Muscle layer of duodenum (tissue), 2 donors: Measurements from ENCODE around the gene FSD1.
"Not testable (repeated sequence)": the region's sequence is repeated elsewhere in the genome, so short reads cannot be mapped to it uniquely, and the experiment has no call there.

Experiments used
- H3K27ac ChIP-seq: one replicate; pipeline ENCODE4 v1.7.0; 2013; ENCODE audit warnings: mild to moderate bottlenecking, low read length
- H3K27me3 ChIP-seq: one replicate; pipeline ENCODE4 v1.7.0; 2013; ENCODE audit warnings: low read depth, mild to moderate bottlenecking, control low read depth, low read length
- H3K36me3 ChIP-seq, 2 donors: one replicate each; pipeline ENCODE4 v1.7.0; 2013; ENCODE audit warnings: low read length in 2 of 2, control low read depth in 1 of 2, mild to moderate bottlenecking in 1 of 2; ENCODE audit not compliant: insufficient read depth in 2 of 2, control insufficient read depth in 1 of 2
- H3K4me1 ChIP-seq, 2 donors: one replicate each; pipeline ENCODE4 v1.7.0; 2013; ENCODE audit warnings: low read length in 2 of 2, mild to moderate bottlenecking in 2 of 2, control low read depth in 1 of 2, moderate library complexity in 1 of 2; ENCODE audit not compliant: insufficient read depth in 2 of 2, control insufficient read depth in 1 of 2
- H3K4me3 ChIP-seq, 2 donors: one replicate each; pipeline ENCODE4 v1.7.0; 2013; ENCODE audit warnings: low read length in 2 of 2, low read depth in 1 of 2, mild to moderate bottlenecking in 1 of 2
- H3K9me3 ChIP-seq, 2 donors: one replicate each; pipeline ENCODE4 v1.7.0; 2013; ENCODE audit warnings: low read length in 2 of 2, control low read depth in 1 of 2, mild to moderate bottlenecking in 1 of 2; ENCODE audit not compliant: control insufficient read depth in 1 of 2
- donor health status: healthy.

Gene FSD1

DNA sequence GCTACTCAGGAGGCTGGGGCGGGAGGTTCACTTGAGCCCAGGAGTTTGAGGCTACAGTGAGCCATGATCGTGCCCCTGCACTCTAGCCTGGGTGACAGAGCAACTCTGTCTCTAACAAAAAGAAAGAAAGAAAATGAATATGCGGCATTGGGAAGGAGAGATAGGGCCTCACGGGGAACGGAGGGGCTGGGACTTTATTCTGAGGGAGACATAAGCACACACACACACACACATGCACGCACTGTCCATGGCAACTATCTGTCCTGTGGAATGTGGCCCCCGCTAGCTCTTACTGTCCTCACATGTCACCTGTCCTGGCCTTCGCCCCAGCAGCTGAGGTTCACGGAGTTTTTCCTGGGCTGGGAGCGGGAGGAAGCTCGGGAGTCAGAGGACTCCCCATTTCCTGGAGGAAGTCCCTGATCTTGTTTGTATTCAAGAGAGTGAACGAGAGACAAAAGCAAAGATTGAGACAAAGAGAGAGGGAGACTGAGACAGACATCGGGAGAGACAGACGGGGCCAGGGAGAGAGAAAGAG is 33.6 kb downstream of the FSD1 start:
- H3K27me3 ChIP-seq = no peaks in the 10 kb centered on the region
- H3K36me3 ChIP-seq = no peaks in the 10 kb centered on the region
- H3K9me3 ChIP-seq = no peaks in the 10 kb centered on the region
- peaks cover 0 to 4% of the 10 kb centered on the region in 2 donors for H3K4me1 ChIP-seq
- H3K4me3 ChIP-seq = peak overlapping the region; percentile 53 to 55
- H3K27ac ChIP-seq = peak overlapping the region; percentile 61

GRCh38 chr19:4338441-4339355 is 34.3 kb downstream of the FSD1 start, which contains the start of gene STAP2:
Gene STAP2 (minus strand): TSS chr19:4338827. CDS start chr19:4338753, 74 bp downstream.
- Histone ChIP-seq H3K27ac (peak within 1 kb of the TSS; percentile 61), H3K4me3 (peak within 1 kb of the TSS; percentile 53 to 55), H3K36me3 (no peaks in the 10 kb centered on the region)

GRCh38 chr19:4342314-4342614 is 37.9 kb downstream of the FSD1 start:
- no peaks in the 10 kb centered on the region for H3K9me3 ChIP-seq
- H3K27me3 ChIP-seq = no peaks in the 10 kb centered on the region
- peaks cover 0 to 11% of the 10 kb centered on the region in 2 donors for H3K4me1 ChIP-seq
- peaks cover 0 to 7% of the 10 kb centered on the region in 2 donors for H3K36me3 ChIP-seq
- H3K27ac ChIP-seq = peak overlapping the region; percentile 91
- peak overlapping the region; percentile 74 to 80 for H3K4me3 ChIP-seq

More at GRCh38 chr19:4338441-4339355, 34.3 kb downstream of the FSD1 start, which contains the start of gene STAP2:
- H3K4me1 ChIP-seq = peaks cover 0 to 4% of the 10 kb centered on the region in 2 donors
- H3K9me3 ChIP-seq = no peaks in the 10 kb centered on the region
- H3K27me3 ChIP-seq = no peaks in the 10 kb centered on the region

DNA sequence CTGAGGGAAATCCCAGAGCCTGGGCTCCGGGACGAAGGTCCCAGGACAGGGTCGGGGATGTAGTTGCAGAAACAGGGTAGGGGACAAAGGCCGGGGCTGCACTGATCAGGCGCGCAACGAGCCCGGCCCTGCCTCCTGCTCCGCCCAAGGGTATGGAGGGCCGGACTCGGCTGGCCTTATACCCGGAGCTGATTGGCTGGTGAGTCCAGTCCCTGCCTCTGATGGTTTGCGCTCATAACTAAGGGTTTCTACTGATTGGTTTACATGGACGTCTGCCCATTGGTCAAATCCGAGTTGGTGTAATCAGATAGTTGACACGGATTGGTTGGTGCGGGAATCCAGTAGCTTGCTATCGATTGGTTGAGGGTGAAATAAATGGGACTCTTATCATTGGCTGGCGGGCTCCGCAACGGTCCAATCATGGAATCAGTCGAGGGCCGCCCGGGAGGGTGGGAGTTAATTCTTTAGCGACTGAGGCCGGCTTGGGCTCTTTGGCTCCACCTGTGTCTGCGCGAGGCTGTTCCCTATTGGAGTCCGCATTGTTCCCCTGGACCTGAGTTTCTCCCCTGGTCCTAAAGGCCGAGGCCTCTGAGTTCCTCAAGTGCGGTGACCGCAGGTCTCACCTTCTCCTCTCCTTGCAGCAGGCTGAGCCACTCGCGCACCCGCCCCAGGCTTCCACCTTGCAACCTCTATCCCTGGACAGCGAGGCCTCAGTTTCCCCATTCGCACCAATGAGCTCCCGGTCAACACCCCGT is 38.4 kb downstream of the FSD1 start:
- H3K27me3 ChIP-seq = no peaks in the 10 kb centered on the region

DNA sequence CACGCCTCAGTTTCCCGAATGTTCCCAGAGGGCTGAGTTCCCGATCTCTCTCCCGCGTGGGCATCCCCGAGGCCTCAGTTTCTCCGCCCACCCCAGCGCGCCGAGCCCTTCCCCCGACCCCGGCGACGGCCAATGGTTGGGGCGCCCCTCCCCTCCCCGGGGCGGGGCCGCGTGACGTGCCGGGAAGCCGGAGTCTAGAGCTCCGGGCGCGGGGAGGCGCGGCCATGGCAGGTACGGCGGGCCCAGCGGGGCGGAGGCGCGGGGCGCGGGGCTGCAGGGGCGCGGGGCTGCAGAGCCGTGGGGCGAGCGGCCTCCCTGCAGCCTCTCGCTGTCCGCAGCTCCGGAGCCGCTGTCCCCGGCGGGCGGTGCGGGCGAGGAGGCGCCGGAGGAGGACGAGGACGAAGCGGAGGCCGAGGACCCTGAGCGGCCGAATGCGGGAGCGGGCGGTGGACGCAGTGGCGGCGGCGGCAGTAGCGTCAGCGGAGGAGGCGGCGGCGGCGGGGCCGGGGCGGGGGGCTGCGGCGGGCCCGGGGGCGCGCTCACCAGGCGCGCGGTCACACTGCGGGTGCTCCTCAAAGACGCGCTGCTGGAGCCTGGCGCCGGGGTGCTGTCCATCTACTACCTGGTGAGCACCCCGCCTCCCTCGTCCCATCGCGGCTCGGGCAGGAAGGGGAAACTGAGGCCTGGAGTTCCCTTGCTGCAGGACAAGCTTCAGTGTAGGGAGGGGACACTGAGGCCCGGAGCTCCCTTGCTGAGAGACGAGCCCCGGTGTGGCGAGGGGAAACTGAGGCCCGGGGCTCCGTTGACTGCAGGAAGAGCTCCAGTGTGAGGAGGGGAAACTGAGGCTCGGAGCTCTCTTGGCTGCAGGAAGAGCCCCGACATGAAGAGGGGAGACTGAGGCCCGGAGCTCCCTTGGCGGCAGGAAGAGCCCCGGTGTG is 39.2 kb downstream of the FSD1 start, which contains the start of gene MPND:
MPND (plus strand) TSS at position 193 of the 938 bp plus-strand sequence; CDS start at position 225, 32 bp downstream.
- Histone ChIP-seq H3K27ac (peak within 1 kb of the TSS; percentile 91), H3K9me3 (no peaks in the 10 kb centered on the region), H3K27me3 (no peaks in the 10 kb centered on the region), H3K4me1 (peaks cover 0 to 11% of the 10 kb centered on the region in 2 donors), H3K36me3 (peaks cover 0 to 7% of the 10 kb centered on the region in 2 donors), H3K4me3 (peak within 1 kb of the TSS; percentile 80 to 83)

More for the DNA sequence above, 38.4 kb downstream of the FSD1 start:
- H3K9me3 ChIP-seq = no peaks in the 10 kb centered on the region
- H3K27ac ChIP-seq = peak overlapping the region; percentile 91
- H3K4me3 ChIP-seq = peak overlapping the region; percentile 80 to 83
- H3K36me3 ChIP-seq = peaks cover 0 to 7% of the 10 kb centered on the region in 2 donors
- H3K4me1 ChIP-seq = peaks cover 0 to 11% of the 10 kb centered on the region in 2 donors

- Histone ChIP-seq H3K36me3 (peaks cover 3 to 16% of the 10 kb centered on the region in 2 donors), H3K4me1 (peaks cover 0 to 11% of the 10 kb centered on the region in 2 donors), H3K9me3 (no peaks in the 10 kb centered on the region), H3K27me3 (no peaks in the 10 kb centered on the region), H3K27ac (no peak overlapping the region), H3K4me3 (no peak overlapping the region)
These were observed 41.1 kb downstream of the FSD1 start for GRCh38 chr19:4345342-4346019.

GRCh38 chr19:4346020-4346383 is 41.6 kb downstream of the FSD1 start:
- Histone ChIP-seq H3K36me3 (peaks cover 3 to 18% of the 10 kb centered on the region in 2 donors), H3K4me1 (peaks cover 0 to 11% of the 10 kb centered on the region in 2 donors), H3K4me3 (no peak overlapping the region), H3K27ac (no peak overlapping the region), H3K27me3 (no peaks in the 10 kb centered on the region), H3K9me3 (no peaks in the 10 kb centered on the region)

- H3K4me1 ChIP-seq = peaks cover 0 to 7% of the 10 kb centered on the region in 2 donors
- no peak overlapping the region for H3K27ac ChIP-seq
- H3K9me3 ChIP-seq = no peaks in the 10 kb centered on the region
- H3K36me3 ChIP-seq = peaks cover 3 to 18% of the 10 kb centered on the region in 2 donors
- no peak overlapping the region for H3K4me3 ChIP-seq
- no peaks in the 10 kb centered on the region for H3K27me3 ChIP-seq
These were observed 43.1 kb downstream of the FSD1 start for GRCh38 chr19:4347521-4347920.

- H3K4me3 ChIP-seq, H3K27me3 ChIP-seq, H3K27ac ChIP-seq, H3K9me3 ChIP-seq, H3K4me1 ChIP-seq: not testable (repeated sequence)
- H3K36me3 ChIP-seq = peaks cover 3 to 18% of the 10 kb centered on the region in 2 donors
These were observed 44.8 kb downstream of the FSD1 start for GRCh38 chr19:4349225-4349624.

GRCh38 chr19:4350111-4350510 is 45.7 kb downstream of the FSD1 start:
- no peak overlapping the region for H3K27ac ChIP-seq
- no peaks in the 10 kb centered on the region for H3K27me3 ChIP-seq
- no peak overlapping the region for H3K4me3 ChIP-seq
- H3K36me3 ChIP-seq = peaks cover 3 to 18% of the 10 kb centered on the region in 2 donors
- H3K9me3 ChIP-seq = no peaks in the 10 kb centered on the region
- H3K4me1 ChIP-seq = no peaks in the 10 kb centered on the region
